Fibroblast of lung (primary cell): ENCODE results near the gene NRXN2. TPM values are rescaled to one million over a fixed set of nuclear protein-coding genes. Genes with fewer than 3 reads are reported as not detected.

Source experiments
- DNase-seq, 2 donors: peaks; one replicate each; pipeline versions ENCODE4 v3.0.0 to v3.0.0-alpha.2; 2010; ENCODE audit warnings: low read depth in 2 of 2
- H2AFZ ChIP-seq: 2 replicates; pipeline ENCODE4 v1.5.1; 2012; ENCODE audit warnings: low read length, control low read depth, inconsistent platforms
- H3K27ac ChIP-seq: 2 replicates; pipeline ENCODE4 v1.5.1; 2011; ENCODE audit warnings: low read length, control low read depth; ENCODE audit not compliant: insufficient read depth
- H3K27me3 ChIP-seq: 2 replicates; pipeline ENCODE4 v1.5.1; 2011; ENCODE audit warnings: mild to moderate bottlenecking, low read length; ENCODE audit not compliant: control insufficient read depth, insufficient read depth
- H3K36me3 ChIP-seq: 2 replicates; pipeline ENCODE4 v1.5.1; 2011; ENCODE audit warnings: low read length; ENCODE audit not compliant: control insufficient read depth, insufficient read depth
- H3K4me1 ChIP-seq: 2 replicates; pipeline ENCODE4 v1.5.1; 2011; ENCODE audit warnings: low read length; ENCODE audit not compliant: control insufficient read depth, insufficient read depth; ENCODE audit errors: extremely low read depth
- H3K4me2 ChIP-seq: 2 replicates; pipeline ENCODE4 v1.5.1; 2011; ENCODE audit warnings: low read length, control low read depth; ENCODE audit not compliant: insufficient read depth; ENCODE audit errors: extremely low read depth
- H3K4me3 ChIP-seq, 4 experiments: fragments of 200-600 bp in 1 of 4; sonication (generic) in 1 of 4; replicated peaks in 1 of 4; 2 replicates each; pipeline ENCODE4 v1.5.1; 2011 to 2016; ENCODE audit warnings: low read length in 4 of 4, low read depth in 3 of 4, mild to moderate bottlenecking in 3 of 4, control low read depth in 2 of 4, inconsistent platforms in 1 of 4, mixed read lengths in 1 of 4; ENCODE audit not compliant: insufficient read depth in 1 of 4; ENCODE audit errors: control extremely low read depth in 1 of 4
- H3K79me2 ChIP-seq: 2 replicates; pipeline ENCODE4 v1.5.1; 2012; ENCODE audit warnings: mild to moderate bottlenecking, low read length, inconsistent platforms; ENCODE audit not compliant: control insufficient read depth, insufficient read depth
- H3K9ac ChIP-seq: 2 replicates; pipeline ENCODE4 v1.5.1; 2011; ENCODE audit warnings: mild to moderate bottlenecking, low read length, control low read depth; ENCODE audit not compliant: insufficient read depth
- H3K9me3 ChIP-seq: 2 replicates; pipeline ENCODE4 v1.5.1; 2012; ENCODE audit warnings: low read depth, low read length; ENCODE audit not compliant: control insufficient read depth, insufficient read depth
- H4K20me1 ChIP-seq: 2 replicates; pipeline ENCODE4 v1.5.1; 2011; ENCODE audit warnings: low read length; ENCODE audit not compliant: control insufficient read depth, insufficient read depth; ENCODE audit errors: extremely low read depth
- EZH2 ChIP-seq: IDR thresholded peaks from 2 replicates; pipeline ENCODE4 v1.5.1; 2012; ENCODE audit warnings: low read length, control low read depth, mild to moderate bottlenecking; ENCODE audit errors: missing control alignments
- polyA plus RNA-seq, 2 donors: library from polyadenylated mRNA; depleted of rRNA in 1 of 2; stranded (reverse) in 1 of 2; unstranded in 1 of 2; fragments of >200 nt; gene quantifications; 2 replicates each; pipeline ENCODE4 v1.2.1, GENCODE V29; 2011 to 2012; ENCODE audit warnings: missing spikeins in 1 of 2
- total RNA-seq: library from RNA; depleted of rRNA; stranded (reverse); fragments of >200 nt; gene quantifications from 2 replicates; pipeline ENCODE4 v1.2.1, GENCODE V29; 2014
- TF ChIP-seq, protein P1 (sequence below), 2 donors: IDR thresholded peaks in 1 of 2; conservative IDR thresholded peaks in 1 of 2; 1 replicate in 1 of 2; 2 replicates in 1 of 2; pipeline ENCODE4 v1.5.1; 2011 to 2012; ENCODE audit warnings: low read length in 2 of 2, control low read depth in 1 of 2, inconsistent platforms in 1 of 2, low read depth in 1 of 2, mild to moderate bottlenecking in 1 of 2

The NRXN2 gene
- total and polyA plus RNA-seq, 2 donors (not counting 1 experiment from before 2014, with no cell fraction given) = under 0.01 to 0.75 TPM

DNA sequence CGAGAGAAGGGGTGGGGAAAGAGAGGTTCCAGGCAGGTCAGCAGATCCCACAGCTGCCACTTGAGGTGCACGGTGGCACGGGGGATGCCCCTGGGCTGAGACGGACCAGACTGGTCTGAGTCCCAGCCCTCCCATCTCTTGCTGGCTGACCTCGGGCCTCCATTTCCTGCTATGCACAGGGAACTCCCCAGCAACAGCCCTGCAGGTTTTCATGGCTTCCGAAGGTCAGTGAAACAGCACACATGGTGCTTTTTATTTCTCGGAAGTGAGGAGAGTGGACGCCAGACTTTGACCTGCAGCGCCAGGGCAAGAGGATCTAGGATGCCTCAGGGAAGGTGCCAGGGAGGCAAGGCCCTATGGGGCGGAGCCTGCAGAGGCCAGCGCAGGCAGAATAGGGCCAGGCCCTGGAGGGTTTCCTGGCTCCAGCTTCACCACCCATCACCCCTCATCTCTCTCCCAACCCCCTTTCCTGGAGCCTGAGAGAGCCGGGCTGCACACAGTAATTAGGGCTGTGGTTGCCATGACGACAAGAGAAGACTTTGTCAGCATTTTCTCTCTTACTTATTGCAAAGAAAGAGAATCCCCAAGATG, 102.5 kb downstream of the NRXN2 start:
- Histone ChIP-seq H3K4me1 (no peaks in the 10 kb centered on the region), H3K27ac (no peak overlapping the region), H3K27me3 (peaks cover 2% of the 10 kb centered on the region), H3K79me2 (no peaks in the 10 kb centered on the region), H3K9ac (no peak overlapping the region), H4K20me1 (no peaks in the 10 kb centered on the region), H2AFZ (no peak overlapping the region), H3K36me3 (no peaks in the 10 kb centered on the region), H3K9me3 (no peaks in the 10 kb centered on the region), H3K4me2 (no peak overlapping the region), H3K4me3 (no peak overlapping the region)
- TF ChIP-seq, protein P1, sequence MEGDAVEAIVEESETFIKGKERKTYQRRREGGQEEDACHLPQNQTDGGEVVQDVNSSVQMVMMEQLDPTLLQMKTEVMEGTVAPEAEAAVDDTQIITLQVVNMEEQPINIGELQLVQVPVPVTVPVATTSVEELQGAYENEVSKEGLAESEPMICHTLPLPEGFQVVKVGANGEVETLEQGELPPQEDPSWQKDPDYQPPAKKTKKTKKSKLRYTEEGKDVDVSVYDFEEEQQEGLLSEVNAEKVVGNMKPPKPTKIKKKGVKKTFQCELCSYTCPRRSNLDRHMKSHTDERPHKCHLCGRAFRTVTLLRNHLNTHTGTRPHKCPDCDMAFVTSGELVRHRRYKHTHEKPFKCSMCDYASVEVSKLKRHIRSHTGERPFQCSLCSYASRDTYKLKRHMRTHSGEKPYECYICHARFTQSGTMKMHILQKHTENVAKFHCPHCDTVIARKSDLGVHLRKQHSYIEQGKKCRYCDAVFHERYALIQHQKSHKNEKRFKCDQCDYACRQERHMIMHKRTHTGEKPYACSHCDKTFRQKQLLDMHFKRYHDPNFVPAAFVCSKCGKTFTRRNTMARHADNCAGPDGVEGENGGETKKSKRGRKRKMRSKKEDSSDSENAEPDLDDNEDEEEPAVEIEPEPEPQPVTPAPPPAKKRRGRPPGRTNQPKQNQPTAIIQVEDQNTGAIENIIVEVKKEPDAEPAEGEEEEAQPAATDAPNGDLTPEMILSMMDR (conservative IDR thresholded peaks at IDR 0.05 in 1 of 2, IDR thresholded peaks at IDR 0.05 in 1 of 2; ENCODE audit: low read depth in 1 of 2, low read length in 2 of 2) = no peak
- no peak for TF ChIP-seq EZH2
- peak in 1 of 2 donors; percentile 19 for DNase-seq

DNA sequence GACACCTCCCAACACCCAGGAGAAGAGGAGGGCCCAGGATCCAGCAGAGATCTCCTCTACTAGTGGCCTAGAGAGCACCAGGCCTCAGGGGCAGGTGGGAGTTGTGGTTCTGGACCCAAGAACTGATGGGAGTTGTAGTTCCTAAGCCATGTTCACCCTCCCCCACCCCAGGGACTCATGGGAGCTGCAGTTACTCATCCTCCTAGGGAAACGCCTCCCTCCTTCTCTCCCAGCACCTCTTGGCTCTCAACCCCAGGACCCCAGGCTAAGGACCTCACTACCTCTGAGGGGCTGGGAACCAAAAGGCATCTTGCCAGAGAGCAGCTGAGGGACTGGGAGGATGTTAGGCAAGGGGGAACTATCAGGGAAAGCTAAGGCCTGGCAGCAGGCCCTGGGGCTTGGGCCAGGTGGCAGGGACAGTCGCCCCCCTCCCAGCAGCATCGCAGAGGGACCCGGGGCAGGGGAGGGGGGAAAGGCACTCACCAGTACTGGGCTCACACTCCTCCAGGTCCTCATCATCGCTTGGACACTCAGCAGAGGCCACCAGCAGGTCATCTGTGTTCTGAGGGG, 103.1 kb downstream of the NRXN2 start:
- Histone ChIP-seq H3K9me3 (no peaks in the 10 kb centered on the region), H3K4me1 (no peaks in the 10 kb centered on the region), H3K27ac (no peak overlapping the region), H3K27me3 (peaks cover 2% of the 10 kb centered on the region), H4K20me1 (no peaks in the 10 kb centered on the region), H3K4me2 (no peak overlapping the region), H3K9ac (no peak overlapping the region), H3K36me3 (no peaks in the 10 kb centered on the region), H2AFZ (no peak overlapping the region), H3K4me3 (no peak overlapping the region), H3K79me2 (no peaks in the 10 kb centered on the region)
- TF ChIP-seq, protein P1 (conservative IDR thresholded peaks at IDR 0.05 in 1 of 2, IDR thresholded peaks at IDR 0.05 in 1 of 2; ENCODE audit: low read depth in 1 of 2, low read length in 2 of 2) = no peak
- TF ChIP-seq EZH2 = no peak
- DNase-seq = peak; percentile 38 to 43

DNA sequence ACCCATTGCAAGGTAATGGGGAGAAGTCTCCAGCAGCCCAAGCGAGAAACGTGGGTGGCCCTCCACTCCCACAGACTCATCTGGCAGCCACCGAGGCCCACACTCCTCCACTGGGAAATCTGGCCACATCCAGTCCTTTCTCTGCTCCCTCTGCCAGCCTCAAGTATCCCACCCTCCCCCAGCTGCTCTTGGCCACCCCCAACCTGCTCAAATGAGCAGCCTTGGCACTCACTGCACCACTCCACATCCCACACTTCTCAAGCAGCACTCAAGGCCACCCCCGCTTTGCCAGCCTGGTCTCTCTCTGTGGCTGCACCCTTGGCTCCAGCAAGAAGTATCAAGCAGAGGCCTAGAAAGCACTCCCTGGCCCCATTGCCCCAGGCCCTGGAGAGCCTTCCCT, 103.8 kb downstream of the NRXN2 start:
- no peak overlapping the region for H3K9ac ChIP-seq
- no peak overlapping the region for H3K4me2 ChIP-seq
- H3K9me3 ChIP-seq = no peaks in the 10 kb centered on the region
- H3K27me3 ChIP-seq = no peaks in the 10 kb centered on the region
- H3K27ac ChIP-seq = no peak overlapping the region
- TF ChIP-seq EZH2 = no peak
- TF ChIP-seq, protein P1 (conservative IDR thresholded peaks at IDR 0.05 in 1 of 2, IDR thresholded peaks at IDR 0.05 in 1 of 2; ENCODE audit: low read depth in 1 of 2, low read length in 2 of 2) = no peak
- no peaks in the 10 kb centered on the region for H3K79me2 ChIP-seq
- DNase-seq = no peak
- H4K20me1 ChIP-seq = no peaks in the 10 kb centered on the region
- no peaks in the 10 kb centered on the region for H3K36me3 ChIP-seq
- no peak overlapping the region for H3K4me3 ChIP-seq
- H3K4me1 ChIP-seq = no peaks in the 10 kb centered on the region
- H2AFZ ChIP-seq = no peak overlapping the region
